GM19023 (cell line): Measurements from ENCODE around the gene PACSIN2.
"Not testable (repeated sequence)": the region's sequence is repeated elsewhere in the genome, so short reads cannot be mapped to it uniquely, and the experiment has no call there.

ENCODE experiments used
- ATAC-seq: cut with Tn5 transposase; IDR thresholded peaks from one replicate; pipeline ENCODE4 v1.9.1; 2021; ENCODE audit warnings: mild to moderate bottlenecking, moderate library complexity; ENCODE audit not compliant: unreplicated experiment

PACSIN2 gene

DNA sequence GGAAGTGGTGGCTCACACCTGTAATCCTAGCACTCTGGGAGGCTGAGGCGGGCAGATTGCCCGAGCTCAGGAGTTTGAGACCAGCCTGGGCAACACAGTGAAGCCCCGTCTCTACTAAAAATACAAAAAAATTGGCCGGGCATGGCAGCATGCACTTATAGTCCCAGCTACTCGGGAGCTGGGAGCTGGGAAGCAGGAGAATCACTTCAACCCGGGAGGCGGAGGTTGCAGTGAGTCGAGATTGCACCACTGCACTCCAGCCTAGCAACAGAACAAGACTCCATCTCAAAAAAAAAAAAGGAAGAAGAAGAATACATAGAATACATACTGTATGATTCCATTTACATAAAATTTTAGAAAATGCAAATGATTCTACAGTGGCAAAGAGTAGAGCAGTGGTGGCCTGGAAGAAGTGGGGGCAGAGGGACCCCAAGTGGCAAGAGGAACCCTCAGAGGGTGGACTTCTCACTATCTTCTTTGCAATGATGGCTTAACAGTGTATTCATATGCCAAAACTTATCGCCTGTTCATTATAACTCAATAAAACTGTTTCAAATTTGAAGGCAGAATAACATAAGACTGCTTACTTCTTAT, 22.0 kb downstream of the PACSIN2 start:
- ATAC-seq = no peak

DNA sequence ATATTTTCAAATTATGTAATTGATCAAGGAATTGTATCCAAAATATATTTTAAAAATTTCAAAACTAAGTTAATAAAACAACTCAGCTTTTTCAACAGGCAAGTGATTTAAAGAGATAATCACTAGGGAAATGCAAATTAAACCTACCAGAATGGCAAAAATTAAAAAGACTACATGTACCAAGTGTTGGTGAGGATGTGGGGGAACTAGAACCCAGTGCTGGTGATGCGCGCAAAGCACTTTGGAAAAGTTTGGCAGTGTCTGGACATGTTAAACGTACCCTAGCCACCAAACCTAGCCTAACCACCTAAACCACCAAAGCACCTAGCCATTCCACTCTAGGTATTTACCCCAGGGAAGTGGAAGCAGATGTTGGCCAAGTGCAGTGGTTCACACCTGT, 22.9 kb downstream of the PACSIN2 start:
- no peak for ATAC-seq

DNA sequence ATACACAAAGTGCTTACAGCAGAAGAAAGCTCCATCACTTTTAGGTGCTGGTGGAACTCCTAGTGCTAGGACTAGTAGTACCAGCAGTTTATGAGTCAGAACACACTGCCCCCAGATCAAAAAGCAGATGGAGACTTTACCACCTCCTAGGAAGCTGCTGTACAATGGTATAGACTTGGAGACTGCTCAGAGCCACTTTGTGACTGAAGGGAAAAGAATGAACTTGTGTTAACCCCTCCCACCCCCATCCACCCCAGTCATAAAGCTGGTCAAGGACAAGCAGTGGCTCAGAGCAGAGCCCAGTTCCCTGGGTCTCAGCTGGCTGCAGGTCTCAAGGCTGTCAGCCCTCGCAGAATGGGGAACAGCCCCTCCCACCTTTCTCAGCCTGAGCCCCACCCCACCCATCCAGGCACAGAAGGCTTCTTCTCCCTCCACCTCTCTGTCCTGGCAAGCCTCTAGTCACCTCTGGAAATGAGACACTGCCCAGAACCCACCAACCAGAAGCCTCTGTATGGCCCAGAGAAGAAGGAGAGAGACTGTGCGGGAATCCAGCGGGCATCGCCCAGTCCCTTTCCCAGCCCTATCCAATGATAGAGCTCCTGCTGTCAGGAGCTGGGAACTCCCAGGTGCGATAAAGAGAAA, 23.8 kb downstream of the PACSIN2 start:
- ATAC-seq = no peak

DNA sequence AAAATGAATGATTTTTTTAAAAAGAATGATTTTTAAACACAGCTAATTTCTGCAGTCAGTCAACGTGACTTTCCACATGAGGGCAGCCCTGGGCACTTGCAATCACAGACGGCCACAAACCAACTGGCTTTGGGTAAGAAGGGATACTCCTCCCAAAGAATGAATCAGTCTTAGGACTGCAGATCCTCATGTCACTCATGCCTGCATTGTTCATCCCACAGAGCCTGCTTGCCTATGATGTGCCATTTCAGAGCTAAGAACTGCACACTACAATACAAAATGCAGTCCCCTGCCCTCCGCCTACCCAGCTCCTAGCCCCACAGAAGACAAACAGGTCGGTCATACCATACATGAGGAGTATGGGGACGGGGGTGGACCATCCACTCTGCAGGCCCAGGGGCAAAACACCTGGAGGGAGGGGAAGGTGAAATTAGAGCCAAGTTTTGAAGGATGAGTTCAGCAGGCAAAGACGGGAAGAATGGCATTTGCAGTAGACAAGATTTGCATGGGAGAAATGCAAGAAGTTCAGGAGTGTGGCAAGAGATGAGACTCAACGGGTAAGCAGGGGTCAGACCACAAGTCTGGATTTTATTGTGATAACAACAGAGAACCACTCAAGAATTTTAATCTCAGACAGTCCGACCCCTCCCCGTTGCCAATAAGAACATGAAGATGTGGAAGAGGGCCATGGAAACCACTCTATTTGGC, 24.7 kb downstream of the PACSIN2 start:
- ATAC-seq = no peak

DNA sequence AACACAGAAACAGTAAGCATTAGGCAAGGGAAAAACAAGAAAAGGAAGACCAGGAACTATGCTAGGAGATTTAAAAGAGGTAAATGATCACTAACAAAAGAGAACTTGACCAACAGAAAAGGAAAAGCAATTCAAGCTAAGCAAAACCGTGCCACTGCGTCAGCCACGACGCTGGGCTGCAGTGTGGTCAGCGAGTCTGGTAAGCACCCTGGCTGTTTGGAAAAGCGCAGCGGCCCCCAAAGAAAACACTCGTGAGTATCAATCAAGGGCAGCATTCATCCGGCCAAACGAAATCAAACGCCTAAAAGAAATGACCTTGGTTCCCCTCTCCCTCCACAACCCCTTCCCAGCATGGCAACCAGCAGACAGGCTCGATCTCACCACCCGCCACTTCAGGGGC, 28.8 kb downstream of the PACSIN2 start:
- no peak for ATAC-seq

DNA sequence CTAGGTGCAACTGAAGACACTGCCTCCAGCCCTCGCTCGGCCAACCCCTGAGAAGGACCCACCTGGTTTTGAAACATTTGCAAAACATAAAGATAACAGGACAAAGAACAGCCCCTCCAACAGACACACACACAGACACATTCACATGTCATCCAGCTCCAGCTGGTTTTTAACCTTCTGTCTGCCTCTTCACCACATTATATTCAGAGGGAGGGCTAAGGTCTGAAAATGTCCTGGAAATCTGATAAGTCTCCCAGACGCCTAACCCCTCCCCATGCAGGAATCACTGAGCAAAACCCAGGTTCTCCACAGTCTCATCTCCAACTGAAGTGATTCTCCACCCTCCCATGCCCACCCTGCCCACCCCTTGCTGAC, 29.4 kb downstream of the PACSIN2 start:
- no peak for ATAC-seq

DNA sequence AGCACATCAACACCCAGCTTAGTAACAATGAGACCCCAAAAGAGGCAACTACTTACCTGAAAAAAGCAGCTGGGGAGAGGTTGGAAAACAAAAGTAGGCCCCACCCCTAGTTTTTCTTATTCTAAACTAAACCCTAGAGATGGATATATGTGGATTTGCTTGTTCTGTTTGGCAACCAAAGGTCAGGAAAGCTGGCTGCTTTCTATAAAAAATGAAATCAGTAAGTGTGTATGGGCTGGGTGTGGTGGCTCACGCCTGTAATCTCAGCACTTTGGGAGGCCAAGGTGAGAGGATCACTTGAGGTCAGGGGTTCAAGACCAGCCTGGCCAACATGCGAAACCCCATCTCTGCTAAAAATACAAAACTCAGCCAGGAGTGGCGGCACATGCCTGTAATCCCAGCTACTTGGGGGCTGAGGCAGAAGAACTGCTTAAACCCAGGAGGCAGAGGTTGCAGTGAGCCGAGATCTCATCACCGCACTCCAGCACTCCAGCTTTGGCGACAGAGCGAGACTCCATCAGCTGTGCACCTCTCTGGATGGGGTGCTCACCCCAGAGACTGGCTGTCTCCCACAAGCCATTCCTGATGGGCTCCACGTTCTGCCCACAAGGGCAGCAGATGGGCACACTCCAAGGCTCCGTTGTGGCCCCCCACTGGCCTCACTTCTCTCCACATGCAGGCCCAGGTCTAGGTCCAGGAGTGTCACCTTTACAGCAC, 30.0 kb downstream of the PACSIN2 start:
- ATAC-seq = no peak

GRCh38 chr22:42984397-42984796, 30.6 kb downstream of the PACSIN2 start:
- no peak for ATAC-seq

DNA sequence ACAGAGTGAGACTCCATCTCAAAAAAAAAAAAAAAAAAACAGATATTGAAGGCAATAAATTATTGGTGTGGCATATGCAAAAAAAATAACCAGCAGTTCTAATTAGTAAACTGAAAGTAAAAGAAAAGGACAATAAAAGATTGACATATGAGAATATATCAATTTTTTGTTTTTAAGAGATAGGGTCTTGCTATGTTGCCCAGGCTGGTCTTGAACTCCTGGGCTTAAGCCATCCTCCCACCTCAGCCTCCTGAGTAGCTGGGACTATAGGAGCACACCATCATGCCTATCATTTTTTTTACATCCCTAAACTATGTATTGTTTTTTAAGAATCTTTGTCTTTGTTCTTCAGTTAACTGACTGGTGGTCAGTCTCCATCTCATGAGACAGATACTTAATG, 31.5 kb downstream of the PACSIN2 start:
- ATAC-seq = no peak

DNA sequence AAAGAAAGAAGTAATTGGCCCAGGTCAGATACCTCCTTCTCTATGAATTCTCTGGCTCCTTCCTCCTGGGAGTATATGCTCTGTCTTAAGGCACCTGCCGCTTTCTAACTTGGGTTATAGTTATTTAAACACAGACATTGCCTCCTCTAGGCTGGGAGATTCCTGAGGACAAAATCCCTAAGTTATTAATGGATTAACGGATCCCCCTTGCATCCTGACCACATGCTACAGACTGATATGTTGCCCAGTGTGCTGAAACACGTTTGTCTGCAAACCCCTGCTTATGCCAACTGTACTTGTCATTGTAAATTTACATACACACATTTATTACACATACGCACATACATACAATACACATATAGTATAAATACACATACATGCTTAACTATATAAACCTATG, 35.3 kb downstream of the PACSIN2 start:
- no peak for ATAC-seq

DNA sequence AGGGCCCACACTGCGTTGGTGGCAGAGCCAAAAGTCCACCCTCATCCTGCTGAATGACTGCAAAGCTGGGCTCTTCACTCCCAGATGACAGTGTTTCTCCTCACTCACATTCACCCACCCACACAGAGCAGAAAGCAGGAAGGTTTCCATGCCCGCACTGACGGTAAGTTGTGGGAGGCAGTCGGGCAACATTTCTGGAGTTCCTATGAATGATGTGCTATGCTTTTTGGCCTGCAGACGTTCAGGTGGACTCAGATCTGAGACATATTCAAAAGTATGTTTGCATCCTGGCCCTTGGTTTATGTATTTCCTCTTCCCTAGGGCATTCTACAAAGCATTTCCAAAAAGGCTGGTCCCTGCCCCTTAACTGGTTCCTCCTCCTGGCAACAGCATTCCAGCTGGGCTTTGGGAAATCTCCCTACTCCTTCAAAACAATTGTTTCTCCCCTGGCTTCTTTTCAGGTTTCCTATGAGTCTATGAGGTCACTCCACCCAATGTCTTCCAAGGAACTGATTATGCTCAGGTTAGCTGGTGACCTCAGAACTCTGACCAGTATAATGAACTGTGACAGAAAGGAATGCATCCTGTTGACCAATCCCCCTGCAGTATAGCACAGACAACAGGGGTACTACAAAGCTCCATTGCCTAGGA, 36.4 kb downstream of the PACSIN2 start:
- no peak for ATAC-seq

DNA sequence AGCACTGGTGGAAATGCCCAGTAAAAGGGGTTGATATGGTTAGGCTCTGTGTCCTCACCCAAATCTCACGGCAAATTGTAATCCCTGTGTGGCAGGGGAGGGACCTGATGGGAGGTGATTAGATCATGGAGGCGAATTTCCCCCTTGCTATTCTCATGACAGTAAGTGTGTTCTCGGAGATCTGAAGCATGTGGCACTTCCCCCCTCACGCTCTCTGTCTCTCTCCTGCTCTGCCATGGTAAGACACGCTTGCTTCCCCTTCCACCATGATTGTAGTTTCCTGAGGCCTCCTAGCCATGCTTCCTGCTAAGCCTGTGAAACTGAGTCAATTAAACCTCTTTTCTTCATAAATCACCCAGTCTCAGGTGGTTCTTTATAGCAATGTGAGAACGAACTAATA, 37.4 kb downstream of the PACSIN2 start:
- ATAC-seq = no peak

DNA sequence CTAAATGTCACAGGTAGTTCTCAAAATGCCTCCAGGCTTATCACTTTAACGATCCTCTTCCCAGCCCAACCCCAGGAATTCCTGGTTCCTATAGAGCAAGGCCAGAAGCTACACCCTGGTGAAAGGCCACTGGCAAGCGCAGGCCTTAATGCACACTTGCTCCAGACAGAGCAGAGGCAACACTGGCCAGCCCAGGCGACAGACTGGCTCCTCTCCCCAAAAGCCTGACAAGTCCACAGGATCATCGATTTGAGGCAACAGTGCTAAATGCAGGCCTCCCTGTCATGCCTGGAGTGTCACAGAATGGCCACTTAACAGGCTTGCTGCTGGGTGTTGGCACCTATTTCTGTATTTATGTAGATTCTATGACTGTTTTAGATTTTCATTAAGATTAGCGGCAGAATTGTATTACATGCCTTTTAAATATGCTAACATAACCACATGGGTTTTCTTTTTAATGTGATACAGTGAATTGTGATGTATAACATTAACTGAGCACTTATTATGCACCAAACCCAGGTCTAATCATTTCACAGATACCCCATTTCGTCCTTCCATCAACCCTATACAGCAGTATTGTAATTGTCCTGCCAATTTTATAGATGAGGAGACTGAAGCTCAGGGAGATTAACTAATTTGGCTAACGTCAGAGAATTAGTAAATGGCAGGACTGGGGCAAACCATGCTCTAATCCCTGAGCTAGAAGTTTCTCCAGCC, 38.6 kb downstream of the PACSIN2 start:
- ATAC-seq = no peak

DNA sequence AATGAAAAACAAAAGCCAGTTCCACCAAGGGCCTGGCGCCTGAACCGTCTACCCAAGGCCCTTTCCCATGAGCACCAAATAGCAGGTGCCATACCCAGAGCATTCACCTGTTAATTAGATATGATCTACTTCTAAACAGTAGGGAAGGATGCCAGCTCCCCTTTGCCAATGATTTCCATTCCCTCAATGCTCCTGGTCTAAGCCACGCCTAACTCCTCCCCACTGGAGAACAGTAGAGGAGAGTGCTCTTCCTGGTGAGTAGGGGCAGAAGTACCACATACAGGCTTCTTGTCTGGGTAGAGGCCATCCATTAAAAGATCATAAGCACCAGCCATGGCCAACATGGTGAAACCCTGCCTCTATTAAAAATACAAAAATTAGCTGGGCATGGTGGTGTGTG, 40.7 kb downstream of the PACSIN2 start:
- ATAC-seq = no peak

DNA sequence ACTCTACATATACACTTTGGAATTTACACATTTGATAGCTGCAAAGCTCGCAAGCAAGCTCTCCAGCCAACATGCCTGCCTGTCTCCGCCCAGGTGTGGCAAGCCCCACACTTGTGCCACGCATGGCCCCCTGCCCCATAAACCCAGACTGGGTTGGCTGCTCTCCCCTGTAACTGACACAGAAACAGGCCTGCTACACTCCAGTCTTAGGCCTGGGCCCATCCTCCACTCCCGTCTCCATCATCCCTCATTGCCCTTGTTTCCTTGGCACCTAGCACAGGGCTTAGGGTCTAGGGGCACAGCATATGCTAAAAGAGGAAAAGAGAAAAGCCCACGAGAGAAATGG, 41.4 kb downstream of the PACSIN2 start:
- ATAC-seq = no peak

DNA sequence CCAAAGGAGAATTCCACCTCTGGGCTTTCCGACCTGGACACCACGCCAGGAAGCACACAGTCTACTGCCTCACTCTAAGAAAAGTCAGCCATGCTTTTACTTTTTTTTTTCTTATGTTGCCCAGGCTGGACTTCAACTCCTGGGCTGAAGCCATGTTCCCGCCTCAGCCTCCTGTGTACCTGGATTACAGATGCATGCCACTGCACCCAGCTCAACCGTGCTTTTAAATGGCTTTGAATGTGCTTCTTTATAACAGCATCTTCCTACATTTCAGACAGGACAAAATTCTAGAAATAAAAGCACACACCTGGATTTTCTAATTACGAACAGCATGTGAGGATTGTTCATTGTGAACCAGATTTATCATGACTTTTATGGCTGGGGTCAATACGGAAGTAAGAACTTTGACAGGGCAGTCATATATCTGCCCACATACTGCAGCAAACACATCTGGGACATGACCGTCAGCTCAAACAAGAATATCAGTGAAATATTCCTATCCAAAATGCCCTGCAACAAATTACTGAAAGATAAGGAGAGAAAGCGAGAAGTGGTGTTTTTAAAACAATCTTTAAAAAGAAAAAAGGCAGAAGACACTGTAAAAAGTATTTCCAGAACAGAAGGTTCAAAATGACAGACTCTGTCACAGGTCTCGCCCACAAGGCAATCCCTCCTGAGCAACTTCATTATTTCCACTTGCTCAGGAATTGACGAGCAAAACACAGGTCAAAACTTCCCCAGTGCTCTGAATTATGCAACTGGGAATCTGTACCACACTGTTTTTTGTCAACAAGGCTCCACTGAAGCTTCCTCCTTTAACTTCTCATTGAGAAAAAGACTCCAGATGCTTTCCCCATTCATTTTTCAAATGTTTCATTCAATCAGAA, 42.1 kb downstream of the PACSIN2 start:
- ATAC-seq = no peak

- not testable (repeated sequence) for ATAC-seq
Observed at GRCh38 chr22:42971473-42971860, 43.5 kb downstream of the PACSIN2 start.

- no peak for ATAC-seq
Observed at GRCh38 chr22:42970029-42970428, 44.9 kb downstream of the PACSIN2 start.

DNA sequence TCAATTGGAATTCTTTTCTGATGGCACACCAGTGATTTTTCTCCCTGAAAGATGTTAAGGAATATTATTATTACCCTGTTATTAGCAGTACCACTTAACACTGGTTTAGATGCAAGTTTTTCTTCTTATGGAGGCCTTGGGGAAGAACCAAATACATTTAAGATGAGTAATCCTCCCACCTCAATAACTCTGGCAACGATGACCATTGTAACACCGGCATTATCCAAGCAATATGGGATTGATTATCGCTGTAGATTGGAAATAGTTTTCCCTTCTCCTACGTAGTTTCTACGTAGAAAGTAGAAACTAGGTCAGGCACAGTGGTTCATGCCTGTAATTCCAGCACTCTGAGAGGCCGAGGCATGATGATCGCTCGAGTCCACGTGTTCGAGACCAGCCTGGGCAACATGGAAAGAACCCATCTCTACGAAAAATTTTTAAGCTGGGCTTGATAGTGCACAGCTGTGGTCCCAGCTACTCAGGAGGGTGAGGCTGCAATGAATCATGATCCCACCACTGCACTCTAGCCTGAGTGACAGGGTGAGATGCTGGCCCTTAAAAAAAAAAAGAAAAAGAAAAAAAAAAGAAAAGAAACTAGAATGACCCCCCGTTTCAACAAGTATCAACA, 45.5 kb downstream of the PACSIN2 start:
- no peak for ATAC-seq
